K562 (cell line): ENCODE data around the gene POGLUT2. TPM values are rescaled to one million over a fixed set of nuclear protein-coding genes. Genes with fewer than 3 reads are reported as not detected.
"Not testable (repeated sequence)": the region's sequence is repeated elsewhere in the genome, so short reads cannot be mapped to it uniquely, and the experiment has no call there.

Experiments
- ATAC-seq: fragments of 200-7000 bp; cut with Tn5 transposase; 3 replicates; pipeline ENCODE4 v1.9.1; 2020; ENCODE audit warnings: moderate library complexity
- BruUV-seq: library from RNA; stranded (reverse); fragments of 400-500 nt; replicated peaks from 2 replicates; lab custom pipeline; 2021; lab: Mats Ljungman, UMichigan
- CTCF ChIA-PET: fragments of 300-600 bp; formaldehyde crosslinking; extraction: SDS; loops from one replicate; lab custom pipeline; 2021; ENCODE audit warnings: low intra/inter-chr PET ratio; lab: Yijun Ruan, JAX
- POLR2A ChIA-PET: fragments of 300-600, 350-650 bp; sonication (Branson Sonifier 250); formaldehyde crosslinking; extraction: SDS; loops from one replicate; lab custom pipeline; 2021; ENCODE audit warnings: antibody characterized with exemption, inconsistent platforms; lab: Yijun Ruan, JAX
- DNase-seq, 4 experiments: peaks; one replicate each; pipeline versions ENCODE4 v3.0.0 to v3.0.0-alpha.2; 2011 to 2018; ENCODE audit warnings: low spot score in 3 of 4, mixed read lengths in 3 of 4; ENCODE audit errors: extremely low read depth in 1 of 4
- FAIRE-seq: peaks from 2 replicates; lab custom pipeline; 2011; peaks lifted over from hg19 to GRCh38; lab: Jason Lieb, UNC
- H2AFZ ChIP-seq: 2 replicates; pipeline ENCODE4 v1.6.0; 2011; ENCODE audit warnings: low read depth, low read length, control low read depth, inconsistent platforms
- H3K27ac ChIP-seq: fragments of 200-600 bp; 3 replicates; pipeline ENCODE4 v1.8.0; 2011; ENCODE audit warnings: low read depth, mild to moderate bottlenecking, control low read depth, inconsistent platforms, low read length, moderate library complexity, mixed read lengths; ENCODE audit errors: extremely low read depth
- H3K27me3 ChIP-seq, 2 experiments: fragments of 300-600 bp in 1 of 2; 2 replicates in 1 of 2; 3 replicates in 1 of 2; pipeline versions ENCODE4 v1.6.0 to v1.8.0; 2011; ENCODE audit warnings: inconsistent platforms in 2 of 2, low read length in 2 of 2, mild to moderate bottlenecking in 1 of 2, mixed read lengths in 1 of 2, moderate library complexity in 1 of 2; ENCODE audit not compliant: control insufficient read depth in 2 of 2, insufficient read depth in 2 of 2
- H3K36me3 ChIP-seq: fragments of 300-600 bp; 3 replicates; pipeline ENCODE4 v1.8.0; 2011; ENCODE audit warnings: mild to moderate bottlenecking, low read length, inconsistent platforms; ENCODE audit not compliant: control insufficient read depth, insufficient read depth
- H3K4me1 ChIP-seq, 2 experiments: fragments of 200-600 bp in 1 of 2; replicated peaks in 1 of 2; 2 replicates in 1 of 2; 3 replicates in 1 of 2; pipeline versions ENCODE4 v1.5.1 to v1.8.0; 2011; ENCODE audit warnings: inconsistent platforms in 2 of 2, low read length in 2 of 2, mild to moderate bottlenecking in 1 of 2, mixed read lengths in 1 of 2, moderate library complexity in 1 of 2; ENCODE audit not compliant: control insufficient read depth in 2 of 2, insufficient read depth in 2 of 2
- H3K4me2 ChIP-seq: 2 replicates; pipeline ENCODE4 v1.6.1; 2011; ENCODE audit warnings: low read length, control low read depth, inconsistent platforms, mixed read lengths; ENCODE audit not compliant: insufficient read depth
- H3K4me3 ChIP-seq: fragments of 200-600 bp; sonication (generic), shearing (Covaris generic); 2 replicates; pipeline ENCODE4 v1.5.1; 2016; ENCODE audit warnings: control low read depth, inconsistent platforms
- H3K79me2 ChIP-seq: fragments of 200-600 bp; 3 replicates; pipeline ENCODE4 v1.8.0; 2011; ENCODE audit warnings: low read length, inconsistent platforms; ENCODE audit not compliant: control insufficient read depth, insufficient read depth
- H3K9ac ChIP-seq, 2 experiments: 2 replicates each; pipeline versions ENCODE4 v1.6.0 to v1.6.1; 2011; ENCODE audit warnings: low read depth in 2 of 2, low read length in 2 of 2, control low read depth in 1 of 2, inconsistent platforms in 1 of 2, mild to moderate bottlenecking in 1 of 2, mixed read lengths in 1 of 2; ENCODE audit not compliant: insufficient read depth in 1 of 2
- H3K9me1 ChIP-seq: one replicate; pipeline ENCODE4 v1.6.0; 2011; ENCODE audit warnings: inconsistent platforms, mild to moderate bottlenecking, low read length, moderate library complexity; ENCODE audit not compliant: control insufficient read depth, insufficient read depth
- H3K9me3 ChIP-seq: replicated peaks from 2 replicates; pipeline ENCODE4 v1.5.1; 2011; ENCODE audit warnings: low read depth, low read length, inconsistent platforms; ENCODE audit not compliant: control insufficient read depth, insufficient read depth
- H4K20me1 ChIP-seq: replicated peaks from 2 replicates; pipeline ENCODE4 v1.6.1; 2011; ENCODE audit warnings: low read length, inconsistent platforms, mixed read lengths; ENCODE audit not compliant: control insufficient read depth, insufficient read depth
- FOXJ3 ChIP-seq: sonication (generic); formaldehyde crosslinking; IDR thresholded peaks from 2 replicates; pipeline ENCODE4 v1.4.0; 2020; ENCODE audit warnings: mild to moderate bottlenecking, missing genetic modification reagents
- GATAD2B ChIP-seq: fragments of 450-650 bp; IDR thresholded peaks from 2 replicates; pipeline ENCODE4 v1.6.1; 2017; ENCODE audit warnings: mild to moderate bottlenecking, borderline replicate concordance
- IFI16 ChIP-seq: fragments of 250-450 bp; sonication (Bioruptor Pico); IDR thresholded peaks from 2 replicates; pipeline ENCODE4 v2.1.2; 2022; ENCODE audit warnings: mild to moderate bottlenecking, inconsistent platforms
- POLR3A ChIP-seq: IDR thresholded peaks from 2 replicates; pipeline ENCODE4 v1.6.1; 2011; ENCODE audit warnings: borderline replicate concordance, mild to moderate bottlenecking, moderate library complexity; ENCODE audit not compliant: insufficient read length, insufficient read depth; ENCODE audit errors: extremely low read depth
- PTTG1 ChIP-seq: fragments of 450-650 bp; IDR thresholded peaks from 2 replicates; pipeline ENCODE4 v1.6.1; 2016; ENCODE audit warnings: low read depth, mild to moderate bottlenecking, missing genetic modification characterization, missing compliant biosample characterization
- ZFP36 ChIP-seq: fragments of 150-350 bp; IDR thresholded peaks from 2 replicates; pipeline ENCODE4 v1.6.1; 2018; ENCODE audit warnings: low read length, low read depth; ENCODE audit not compliant: partially characterized antibody
- ZZZ3 ChIP-seq: fragments of 450-650 bp; IDR thresholded peaks from 2 replicates; pipeline ENCODE4 v1.6.1; 2016; ENCODE audit warnings: antibody characterized with exemption, mild to moderate bottlenecking, moderate library complexity
- WGBS: fragments of 100-300 bp; shearing (Covaris generic); methylation state at CpG from one replicate; pipeline ENCODE4 v1.1.6; 2016; ENCODE audit warnings: low coverage, mixed read lengths; ENCODE audit not compliant: insufficient coverage; ENCODE audit errors: missing lambda C conversion rate; 5-methylcytosine and 5-hydroxymethylcytosine counted together
- in situ Hi-C: fragments of 300-500 bp; cut with MboI; formaldehyde crosslinking; loops from 4 replicates; pipeline ENCODE4 v1.15.0; 2018; ENCODE audit warnings: inconsistent platforms, mixed read lengths
- intact Hi-C: fragments of 100-400 bp; cut with micrococcal nuclease; formaldehyde crosslinking; loops from 2 replicates; pipeline ENCODE4 v1.14.2; 2022
- polyA plus RNA-seq, 8 experiments: library from polyadenylated mRNA; depleted of rRNA in 4 of 8; stranded (reverse) in 5 of 8; unstranded in 3 of 8; fragments of >200 nt; fragmentation: Nextera tagmentation in 2 of 8; fragmentation: Illumina TruSeq in 1 of 8; extraction: Ambion mirVana in 2 of 8; extraction: Trizol in 1 of 8; gene quantifications; 2 replicates each; pipeline versions ENCODE4 v1.2.1 to v1.2.3, GENCODE V29; 2011 to 2014; ENCODE audit warnings: inconsistent platforms in 1 of 8, missing spikeins in 1 of 8
- total RNA-seq, 7 experiments: library from RNA; depleted of rRNA in 6 of 7; stranded (reverse); fragments of >200 nt in 6 of 7; fragmentation: Illumina TruSeq in 2 of 7; extraction: Trizol in 2 of 7; gene quantifications; 2 replicates each; pipeline versions ENCODE4 v1.2.1 to v1.2.3, GENCODE V29; 2011 to 2021; ENCODE audit warnings: low replicate concordance in 1 of 7
- TF ChIP-seq, protein P1 (sequence below): fragments of 450-650 bp; IDR thresholded peaks from 2 replicates; pipeline ENCODE4 v1.6.1; 2016; ENCODE audit warnings: borderline replicate concordance

The POGLUT2 gene
- total and polyA plus RNA-seq, 9 of the 15 experiments (the other 6 are each of a cell fraction or from before 2014, with no cell fraction given) = 3.8 to 11.8 (median 10.8) TPM

DNA sequence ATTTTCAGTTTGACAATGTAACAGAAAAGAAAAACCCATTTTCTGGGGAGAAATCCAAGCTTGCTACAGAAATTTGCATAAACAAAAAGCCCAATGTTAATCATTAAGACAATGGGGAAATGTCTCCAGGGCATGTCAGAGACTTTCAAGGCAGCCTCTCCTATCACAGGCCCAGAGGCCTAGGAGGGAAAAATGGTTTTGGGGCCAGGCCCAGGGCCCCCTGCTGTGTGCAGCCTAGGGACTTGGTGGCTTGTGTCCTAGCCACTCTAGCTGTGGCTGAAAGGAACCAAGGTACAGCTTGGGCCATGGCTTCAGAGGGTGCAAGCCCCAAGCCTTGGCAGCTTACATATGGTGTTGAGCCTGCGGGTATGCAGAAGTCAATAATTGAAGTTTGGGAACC lies 17.2 kb downstream of the POGLUT2 start:
- no TSS peak for BruUV-seq
- no peak overlapping the region for H2AFZ ChIP-seq
- no peaks in the 10 kb centered on the region for H3K27me3 ChIP-seq
- intact Hi-C loops (no loop called here), in situ Hi-C loops (no loop called here)
- TF ChIP-seq GATAD2B (no peak), POLR3A (no peak), FOXJ3 (no peak), ZFP36 (peak; percentile 61), ZZZ3 (no peak), IFI16 (CRISPR knock-in tag) (no peak), PTTG1 (tag) (no peak)
- TF ChIP-seq, protein P1, sequence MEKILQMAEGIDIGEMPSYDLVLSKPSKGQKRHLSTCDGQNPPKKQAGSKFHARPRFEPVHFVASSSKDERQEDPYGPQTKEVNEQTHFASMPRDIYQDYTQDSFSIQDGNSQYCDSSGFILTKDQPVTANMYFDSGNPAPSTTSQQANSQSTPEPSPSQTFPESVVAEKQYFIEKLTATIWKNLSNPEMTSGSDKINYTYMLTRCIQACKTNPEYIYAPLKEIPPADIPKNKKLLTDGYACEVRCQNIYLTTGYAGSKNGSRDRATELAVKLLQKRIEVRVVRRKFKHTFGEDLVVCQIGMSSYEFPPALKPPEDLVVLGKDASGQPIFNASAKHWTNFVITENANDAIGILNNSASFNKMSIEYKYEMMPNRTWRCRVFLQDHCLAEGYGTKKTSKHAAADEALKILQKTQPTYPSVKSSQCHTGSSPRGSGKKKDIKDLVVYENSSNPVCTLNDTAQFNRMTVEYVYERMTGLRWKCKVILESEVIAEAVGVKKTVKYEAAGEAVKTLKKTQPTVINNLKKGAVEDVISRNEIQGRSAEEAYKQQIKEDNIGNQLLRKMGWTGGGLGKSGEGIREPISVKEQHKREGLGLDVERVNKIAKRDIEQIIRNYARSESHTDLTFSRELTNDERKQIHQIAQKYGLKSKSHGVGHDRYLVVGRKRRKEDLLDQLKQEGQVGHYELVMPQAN = no peak
- POLR2A ChIA-PET = no interaction called here
- H3K27ac ChIP-seq = no peak overlapping the region
- CTCF ChIA-PET = no interaction called here
- DNase-seq (no peak), FAIRE-seq (no peak), ATAC-seq (no peak)
- H3K4me1 ChIP-seq = peaks cover 0 to 10% of the 10 kb centered on the region in 2 experiments; a peak in 1 of 5 replicates
- H3K79me2 ChIP-seq = no peaks in the 10 kb centered on the region
- no peaks in the 10 kb centered on the region for H3K9me3 ChIP-seq
- H4K20me1 ChIP-seq = no peaks in the 10 kb centered on the region
- H3K4me3 ChIP-seq = no peak overlapping the region
- H3K4me2 ChIP-seq = no peak overlapping the region
- 100% methylated on average over 1 of the region's 1 CpG for WGBS
- peaks cover 10% of the 10 kb centered on the region; the same call in 1 of the 3 replicates for H3K36me3 ChIP-seq
- H3K9me1 ChIP-seq = no peaks in the 10 kb centered on the region
- no peak overlapping the region for H3K9ac ChIP-seq

DNA sequence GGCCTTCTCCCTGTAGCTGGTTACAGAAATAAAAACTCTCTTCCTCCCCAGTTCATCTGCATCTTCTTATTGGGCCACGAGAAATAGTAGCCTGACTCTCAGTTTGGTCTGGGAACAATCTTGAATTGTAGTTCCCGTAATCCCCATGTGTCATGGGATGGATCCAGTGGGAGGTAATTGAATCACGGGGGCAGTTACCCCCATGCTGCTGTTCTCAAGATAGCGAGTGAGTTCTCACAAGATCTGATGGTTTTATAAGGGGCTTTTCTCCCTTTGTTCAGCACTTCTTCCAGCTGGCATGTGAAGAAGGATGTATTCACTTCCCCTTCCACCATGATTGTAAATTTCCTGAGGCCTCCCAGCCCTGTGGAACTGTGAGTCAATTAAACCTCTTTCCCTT lies 18.1 kb downstream of the POGLUT2 start:
- H3K27me3 ChIP-seq, H2AFZ ChIP-seq, H3K36me3 ChIP-seq, H3K4me2 ChIP-seq, H3K9ac ChIP-seq, H3K79me2 ChIP-seq, H3K9me3 ChIP-seq, ATAC-seq, CTCF ChIA-PET, H4K20me1 ChIP-seq, H3K4me3 ChIP-seq, BruUV-seq, FAIRE-seq, H3K27ac ChIP-seq, in situ Hi-C loops, POLR2A ChIA-PET, DNase-seq, intact Hi-C loops, H3K9me1 ChIP-seq: not testable (repeated sequence)
- 64% methylated on average over 2 of the region's 4 CpGs for WGBS
- H3K4me1 ChIP-seq = peaks cover 0 to 10% of the 10 kb centered on the region in 2 experiments; a peak in 1 of 5 replicates
